IPS-20b (cell line): Measurements from ENCODE around the gene KCNE1.
"Not testable (repeated sequence)": the region's sequence is repeated elsewhere in the genome, so short reads cannot be mapped to it uniquely, and the experiment has no call there.

ENCODE experiments used
- H3K27ac ChIP-seq: one replicate; pipeline ENCODE4 v1.5.1; 2013; ENCODE audit warnings: low read length
- H3K27me3 ChIP-seq: 2 replicates; pipeline ENCODE4 v1.6.1; 2013; ENCODE audit warnings: mild to moderate bottlenecking, low read length, inconsistent platforms; ENCODE audit not compliant: insufficient read depth
- H3K36me3 ChIP-seq: 2 replicates; pipeline ENCODE4 v1.6.1; 2013; ENCODE audit warnings: low read depth, mild to moderate bottlenecking, inconsistent platforms, low read length, moderate library complexity; ENCODE audit not compliant: insufficient read depth
- H3K4me1 ChIP-seq: 2 replicates; pipeline ENCODE4 v1.6.1; 2013; ENCODE audit warnings: mild to moderate bottlenecking, control low read depth, inconsistent platforms, low read length, moderate library complexity; ENCODE audit not compliant: insufficient read depth
- H3K4me3 ChIP-seq: 2 replicates; pipeline ENCODE4 v1.5.1; 2013; ENCODE audit warnings: mild to moderate bottlenecking, low read length, inconsistent platforms
- H3K9ac ChIP-seq: 2 replicates; pipeline ENCODE4 v1.6.1; 2013; ENCODE audit warnings: low read depth, mild to moderate bottlenecking, inconsistent platforms, low read length, moderate library complexity
- H3K9me3 ChIP-seq: 2 replicates; pipeline ENCODE4 v1.6.1; 2013; ENCODE audit warnings: mild to moderate bottlenecking, low read depth, low read length, inconsistent platforms; ENCODE audit not compliant: insufficient read depth

The KCNE1 gene

DNA sequence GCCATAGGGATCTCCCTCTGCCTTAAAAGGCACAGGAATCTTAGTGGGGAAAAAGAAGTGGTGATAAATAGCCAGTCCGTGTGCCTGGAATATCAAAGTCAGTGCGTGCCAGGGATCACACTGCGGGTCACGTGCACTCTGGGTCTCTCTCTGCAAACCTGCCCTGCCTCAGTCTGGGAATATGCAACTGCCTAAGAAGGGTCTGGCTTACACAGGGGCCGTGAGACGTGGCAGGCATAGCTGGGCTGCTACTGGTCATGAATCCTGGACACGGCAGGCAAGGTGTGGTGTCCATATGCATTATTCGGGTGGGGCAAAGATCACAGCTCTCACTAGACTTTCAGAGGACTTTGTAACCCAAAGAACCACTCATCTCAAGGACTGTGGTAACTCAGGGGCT, 65.0 kb downstream of the KCNE1 start:
- H3K36me3 ChIP-seq, H3K9me3 ChIP-seq, H3K4me3 ChIP-seq, H3K27ac ChIP-seq, H3K9ac ChIP-seq, H3K4me1 ChIP-seq, H3K27me3 ChIP-seq: not testable (repeated sequence)

DNA sequence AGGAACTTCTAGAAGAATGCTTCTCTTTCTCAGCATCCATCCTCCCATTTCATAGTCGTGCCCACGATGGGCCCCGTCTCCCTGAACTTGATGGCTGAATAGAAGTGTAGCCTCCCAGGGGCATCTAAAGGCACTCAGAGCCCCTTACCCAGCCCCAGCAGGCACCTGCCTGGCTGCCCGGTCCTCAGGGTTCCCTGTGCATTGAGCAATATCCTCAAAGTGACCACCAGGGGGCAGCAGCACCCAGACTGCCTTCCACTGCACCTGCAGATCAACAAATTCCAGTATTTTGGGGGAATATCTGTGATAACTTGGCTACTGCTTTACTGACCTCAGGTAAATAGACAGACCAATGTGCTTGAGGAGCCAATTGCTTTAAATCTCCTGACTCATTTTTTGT, 68.5 kb downstream of the KCNE1 start:
- not testable (repeated sequence) for H3K9me3 ChIP-seq, H3K4me1 ChIP-seq, H3K9ac ChIP-seq, H3K4me3 ChIP-seq, H3K36me3 ChIP-seq, H3K27me3 ChIP-seq, H3K27ac ChIP-seq

GRCh38 chr21:34429710-34430109, 82.3 kb downstream of the KCNE1 start:
- not testable (repeated sequence) for H3K36me3 ChIP-seq, H3K27me3 ChIP-seq, H3K4me3 ChIP-seq, H3K27ac ChIP-seq, H3K9ac ChIP-seq, H3K4me1 ChIP-seq, H3K9me3 ChIP-seq

- not testable (repeated sequence) for H3K4me1 ChIP-seq, H3K27ac ChIP-seq, H3K36me3 ChIP-seq, H3K9ac ChIP-seq, H3K4me3 ChIP-seq, H3K9me3 ChIP-seq, H3K27me3 ChIP-seq
Measured at GRCh38 chr21:34428441-34428840, 83.6 kb downstream of the KCNE1 start.

DNA sequence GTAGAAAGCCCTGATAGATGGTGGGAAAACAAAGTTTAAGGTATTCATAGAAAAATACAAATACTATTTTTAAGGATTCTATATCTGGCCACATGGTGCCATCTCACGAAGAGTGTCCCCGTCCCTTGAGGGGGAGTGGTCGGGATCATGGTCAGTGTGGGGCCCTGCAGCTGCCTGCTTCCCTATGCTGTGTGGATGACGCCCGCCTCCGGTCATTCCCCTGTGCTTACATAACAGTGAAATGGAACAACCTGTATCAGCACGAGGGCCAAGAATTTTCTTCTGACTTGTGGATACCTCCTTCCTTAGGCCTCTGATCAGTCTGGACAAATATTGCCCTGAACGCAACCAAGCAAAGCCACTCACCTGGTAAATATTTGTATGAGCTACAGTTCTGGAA, 84.7 kb downstream of the KCNE1 start:
- H3K27ac ChIP-seq, H3K27me3 ChIP-seq, H3K4me1 ChIP-seq, H3K4me3 ChIP-seq, H3K36me3 ChIP-seq, H3K9me3 ChIP-seq, H3K9ac ChIP-seq: not testable (repeated sequence)

- H3K9me3 ChIP-seq, H3K27me3 ChIP-seq, H3K9ac ChIP-seq, H3K36me3 ChIP-seq, H3K27ac ChIP-seq, H3K4me1 ChIP-seq, H3K4me3 ChIP-seq: not testable (repeated sequence)
Measured at GRCh38 chr21:34423805-34424204, 88.2 kb downstream of the KCNE1 start, which contains the start of gene SMIM34. TSS of gene SMIM34 (minus strand) at chr21:34423951. CDS start at chr21:34423839, 112 bp downstream.

GRCh38 chr21:34417448-34418077, 94.4 kb downstream of the KCNE1 start:
- not testable (repeated sequence) for H3K4me1 ChIP-seq, H3K36me3 ChIP-seq, H3K4me3 ChIP-seq, H3K9ac ChIP-seq, H3K27ac ChIP-seq, H3K9me3 ChIP-seq, H3K27me3 ChIP-seq

- not testable (repeated sequence) for H3K9me3 ChIP-seq, H3K27ac ChIP-seq, H3K4me1 ChIP-seq, H3K9ac ChIP-seq, H3K4me3 ChIP-seq, H3K27me3 ChIP-seq, H3K36me3 ChIP-seq
Measured at GRCh38 chr21:34407294-34407693, 104.7 kb downstream of the KCNE1 start.

GRCh38 chr21:34406676-34407075, 105.3 kb downstream of the KCNE1 start:
- H3K36me3 ChIP-seq, H3K27ac ChIP-seq, H3K27me3 ChIP-seq, H3K9me3 ChIP-seq, H3K4me1 ChIP-seq, H3K9ac ChIP-seq, H3K4me3 ChIP-seq: not testable (repeated sequence)

- H3K27me3 ChIP-seq, H3K4me1 ChIP-seq, H3K9ac ChIP-seq, H3K4me3 ChIP-seq, H3K9me3 ChIP-seq, H3K27ac ChIP-seq, H3K36me3 ChIP-seq: not testable (repeated sequence)
Measured at GRCh38 chr21:34406102-34406501, 105.9 kb downstream of the KCNE1 start.

- not testable (repeated sequence) for H3K4me3 ChIP-seq, H3K27ac ChIP-seq, H3K4me1 ChIP-seq, H3K9me3 ChIP-seq, H3K9ac ChIP-seq, H3K36me3 ChIP-seq, H3K27me3 ChIP-seq
Measured at GRCh38 chr21:34405686-34406085, 106.3 kb downstream of the KCNE1 start.

DNA sequence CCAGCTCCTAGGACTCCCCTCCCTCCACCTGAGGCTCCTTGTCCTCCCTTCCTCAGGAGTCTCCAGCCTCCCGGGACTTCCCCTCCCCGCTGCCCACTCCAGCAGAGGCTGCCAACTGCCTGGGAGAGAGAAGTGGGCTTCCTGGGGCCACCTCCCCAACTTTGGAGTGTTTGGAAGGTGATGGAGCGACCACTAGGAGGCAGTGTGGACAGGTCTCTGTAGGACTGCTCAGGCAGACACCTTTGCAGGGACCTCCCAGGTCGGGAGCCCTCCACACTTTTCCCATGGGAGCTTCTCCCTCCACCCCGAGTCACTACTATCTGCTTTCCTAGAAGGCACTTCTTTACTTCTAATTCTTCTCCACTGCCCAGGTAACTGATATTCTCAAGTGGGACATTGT, 107.3 kb downstream of the KCNE1 start:
- H3K9me3 ChIP-seq, H3K27me3 ChIP-seq, H3K9ac ChIP-seq, H3K36me3 ChIP-seq, H3K4me1 ChIP-seq, H3K4me3 ChIP-seq, H3K27ac ChIP-seq: not testable (repeated sequence)

DNA sequence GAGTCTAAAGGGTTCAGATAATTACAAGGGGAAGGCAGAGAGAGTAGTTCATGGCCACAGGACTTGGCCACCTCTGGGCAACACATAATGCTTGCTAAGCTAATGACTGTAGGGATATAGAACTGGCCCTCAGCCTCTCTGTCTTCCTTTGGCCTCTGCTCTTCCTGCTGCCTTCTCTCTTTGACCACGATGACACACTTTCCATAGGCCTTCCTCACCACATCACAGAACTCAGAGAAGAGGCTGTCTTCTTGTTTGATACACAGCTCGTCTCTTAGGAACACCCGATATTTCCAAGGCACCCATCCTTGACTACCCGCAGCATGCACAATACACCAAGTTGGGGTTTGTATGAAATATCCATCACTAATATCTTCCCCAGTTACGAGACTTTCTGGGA, 111.5 kb downstream of the KCNE1 start:
- H3K27ac ChIP-seq, H3K9me3 ChIP-seq: not testable (repeated sequence)

More for the DNA sequence above, 111.5 kb downstream of the KCNE1 start:
- H3K4me1 ChIP-seq, H3K4me3 ChIP-seq, H3K9ac ChIP-seq, H3K36me3 ChIP-seq, H3K27me3 ChIP-seq: not testable (repeated sequence)
